ENCODE data around the gene MED25.

DNA sequence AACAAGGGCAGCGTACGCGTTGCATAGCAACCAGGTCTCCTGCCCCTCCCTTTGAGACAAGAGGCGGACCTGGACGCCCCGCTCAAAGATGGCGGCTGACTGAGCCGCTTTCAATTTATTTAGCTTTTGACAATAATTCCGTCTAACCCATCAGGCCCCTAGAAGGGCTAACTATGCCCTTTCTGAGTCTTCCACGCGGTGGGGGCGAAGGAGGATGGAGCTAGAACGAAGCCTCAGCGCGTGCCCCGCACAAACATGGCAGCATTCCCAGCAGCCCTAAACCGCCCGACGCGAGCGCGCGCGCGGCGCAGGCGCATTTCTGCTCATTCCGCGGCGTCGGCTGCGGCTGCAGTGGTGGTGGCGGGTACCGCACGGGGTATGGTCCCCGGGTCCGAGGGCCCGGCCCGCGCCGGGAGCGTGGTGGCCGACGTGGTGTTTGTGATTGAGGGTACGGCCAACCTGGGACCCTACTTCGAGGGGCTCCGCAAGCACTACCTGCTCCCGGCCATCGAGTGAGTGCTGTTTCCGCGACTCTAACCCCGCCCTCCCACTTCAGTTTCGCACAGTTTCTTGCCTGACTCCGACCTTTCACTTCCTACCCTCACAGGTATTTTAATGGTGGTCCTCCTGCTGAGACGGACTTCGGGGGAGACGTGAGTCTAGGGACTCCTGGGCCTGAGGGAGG is at the start of gene MED25:
- TF ChIP-seq CTCF (IDR thresholded peaks at IDR 0.05; ENCODE audit: insufficient read depth, low read length, poor library complexity, severe bottlenecking) = no peak
- no peak for TF ChIP-seq EZH2phosphoT487 (conservative IDR thresholded peaks at IDR 0.05; ENCODE audit: low read length)
